Measurements from ENCODE around the gene ZMIZ2. TPM values are rescaled to one million over a fixed set of nuclear protein-coding genes. Genes with fewer than 3 reads are reported as not detected.

ZMIZ2 gene
- total and polyA plus RNA-seq, 9 of the 15 experiments (the other 6 are each of a cell fraction or from before 2014, with no cell fraction given): 0.13 to 40.3 (median 4.9) TPM

DNA sequence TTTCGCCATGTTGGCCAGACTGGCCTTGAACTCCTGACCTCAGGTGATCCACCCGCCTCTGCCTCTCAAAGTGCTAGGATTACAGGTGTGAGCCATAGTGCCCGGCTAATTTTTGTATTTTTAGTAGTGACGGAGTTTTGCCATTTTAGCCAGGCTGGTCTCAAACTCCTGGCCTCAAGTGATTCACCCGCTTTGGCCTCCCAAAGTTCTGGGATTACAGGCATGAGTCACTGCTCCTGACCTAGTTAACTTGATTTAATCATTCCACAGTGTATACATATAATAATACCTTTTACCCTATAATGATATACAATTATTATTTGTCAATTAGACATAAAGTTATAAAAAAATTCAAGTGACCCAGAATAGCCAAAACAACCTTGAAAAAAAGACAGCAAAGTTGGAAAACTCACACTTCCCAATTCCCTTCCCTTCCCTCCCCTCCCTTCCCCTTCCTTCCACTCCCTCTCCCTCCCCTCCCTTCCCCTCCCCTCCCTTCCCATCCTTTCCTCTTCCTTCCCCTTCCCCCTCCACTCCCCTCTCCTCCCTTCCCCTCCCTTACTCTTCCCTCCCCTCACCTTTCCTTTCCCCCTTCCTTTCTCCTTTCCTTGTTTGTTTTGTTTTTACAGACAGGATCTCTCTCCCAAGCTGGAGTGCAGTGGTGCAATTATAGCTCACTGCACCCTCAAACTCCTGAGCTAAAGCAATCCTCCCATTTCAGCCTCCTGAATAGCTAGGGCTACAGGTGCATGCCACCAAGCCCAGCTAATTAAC, 14.8 kb upstream of the ZMIZ2 start (continued):
- TF ChIP-seq PCBP1 (IDR thresholded peaks at IDR 0.05; ENCODE audit: low read depth, low read length, poor library complexity, severe bottlenecking) (peak; percentile 36), PTRF (tag; IDR thresholded peaks at IDR 0.05) (no peak), ILK (tag; IDR thresholded peaks at IDR 0.05; ENCODE audit: borderline replicate concordance, low read depth) (no peak), TAF9B (IDR thresholded peaks at IDR 0.05; ENCODE audit: partially characterized antibody) (no peak), SMARCE1 (IDR thresholded peaks at IDR 0.05) (peak; percentile 14; the same call in 1 of the 2 replicates), MCM7 (IDR thresholded peaks at IDR 0.05) (no peak), ZNF133 (CRISPR knock-in tag; IDR thresholded peaks at IDR 0.05) (no peak), FOSL1 (tag; conservative IDR thresholded peaks at IDR 0.05) (peak; percentile 89), PCBP2 (IDR thresholded peaks at IDR 0.05; ENCODE audit: low read depth, low read length, poor library complexity, severe bottlenecking) (peak; percentile 25), ZNF12 (CRISPR knock-in tag; IDR thresholded peaks at IDR 0.05) (no peak), CEBPB (tag; IDR thresholded peaks at IDR 0.05) (no peak), EZH2 (IDR thresholded peaks at IDR 0.05; ENCODE audit: borderline replicate concordance, low read depth, low read length) (no peak), TRIM24 (IDR thresholded peaks at IDR 0.05) (no peak), HDAC1 (IDR thresholded peaks at IDR 0.05) (no peak), TEAD1 (CRISPR knock-in tag; IDR thresholded peaks at IDR 0.05) (no peak), SNIP1 (IDR thresholded peaks at IDR 0.05; ENCODE audit: low read depth) (no peak), HDAC8 (tag; IDR thresholded peaks at IDR 0.05) (no peak), HLTF (IDR thresholded peaks at IDR 0.05) (no peak), BDP1 (IDR thresholded peaks at IDR 0.05; ENCODE audit: insufficient read depth, insufficient read length) (no peak), NCOA2 (IDR thresholded peaks at IDR 0.05; ENCODE audit: partially characterized antibody in 2 of 2) (no peak)
- TF ChIP-seq, protein P1, sequence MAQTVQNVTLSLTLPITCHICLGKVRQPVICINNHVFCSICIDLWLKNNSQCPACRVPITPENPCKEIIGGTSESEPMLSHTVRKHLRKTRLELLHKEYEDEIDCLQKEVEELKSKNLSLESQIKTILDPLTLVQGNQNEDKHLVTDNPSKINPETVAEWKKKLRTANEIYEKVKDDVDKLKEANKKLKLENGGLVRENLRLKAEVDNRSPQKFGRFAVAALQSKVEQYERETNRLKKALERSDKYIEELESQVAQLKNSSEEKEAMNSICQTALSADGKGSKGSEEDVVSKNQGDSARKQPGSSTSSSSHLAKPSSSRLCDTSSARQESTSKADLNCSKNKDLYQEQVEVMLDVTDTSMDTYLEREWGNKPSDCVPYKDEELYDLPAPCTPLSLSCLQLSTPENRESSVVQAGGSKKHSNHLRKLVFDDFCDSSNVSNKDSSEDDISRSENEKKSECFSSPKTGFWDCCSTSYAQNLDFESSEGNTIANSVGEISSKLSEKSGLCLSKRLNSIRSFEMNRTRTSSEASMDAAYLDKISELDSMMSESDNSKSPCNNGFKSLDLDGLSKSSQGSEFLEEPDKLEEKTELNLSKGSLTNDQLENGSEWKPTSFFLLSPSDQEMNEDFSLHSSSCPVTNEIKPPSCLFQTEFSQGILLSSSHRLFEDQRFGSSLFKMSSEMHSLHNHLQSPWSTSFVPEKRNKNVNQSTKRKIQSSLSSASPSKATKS (CRISPR knock-in tag; IDR thresholded peaks at IDR 0.05): no peak
- TF ChIP-seq, protein P2, sequence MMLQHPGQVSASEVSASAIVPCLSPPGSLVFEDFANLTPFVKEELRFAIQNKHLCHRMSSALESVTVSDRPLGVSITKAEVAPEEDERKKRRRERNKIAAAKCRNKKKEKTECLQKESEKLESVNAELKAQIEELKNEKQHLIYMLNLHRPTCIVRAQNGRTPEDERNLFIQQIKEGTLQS (IDR thresholded peaks at IDR 0.05): peak; percentile 66
- TF ChIP-seq, protein P2 (CRISPR knock-in tag; conservative IDR thresholded peaks at IDR 0.05): no peak
- TF ChIP-seq, protein P3, sequence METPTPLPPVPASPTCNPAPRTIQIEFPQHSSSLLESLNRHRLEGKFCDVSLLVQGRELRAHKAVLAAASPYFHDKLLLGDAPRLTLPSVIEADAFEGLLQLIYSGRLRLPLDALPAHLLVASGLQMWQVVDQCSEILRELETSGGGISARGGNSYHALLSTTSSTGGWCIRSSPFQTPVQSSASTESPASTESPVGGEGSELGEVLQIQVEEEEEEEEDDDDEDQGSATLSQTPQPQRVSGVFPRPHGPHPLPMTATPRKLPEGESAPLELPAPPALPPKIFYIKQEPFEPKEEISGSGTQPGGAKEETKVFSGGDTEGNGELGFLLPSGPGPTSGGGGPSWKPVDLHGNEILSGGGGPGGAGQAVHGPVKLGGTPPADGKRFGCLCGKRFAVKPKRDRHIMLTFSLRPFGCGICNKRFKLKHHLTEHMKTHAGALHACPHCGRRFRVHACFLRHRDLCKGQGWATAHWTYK (CRISPR knock-in tag; IDR thresholded peaks at IDR 0.05): no peak
- TF ChIP-seq, protein P4, sequence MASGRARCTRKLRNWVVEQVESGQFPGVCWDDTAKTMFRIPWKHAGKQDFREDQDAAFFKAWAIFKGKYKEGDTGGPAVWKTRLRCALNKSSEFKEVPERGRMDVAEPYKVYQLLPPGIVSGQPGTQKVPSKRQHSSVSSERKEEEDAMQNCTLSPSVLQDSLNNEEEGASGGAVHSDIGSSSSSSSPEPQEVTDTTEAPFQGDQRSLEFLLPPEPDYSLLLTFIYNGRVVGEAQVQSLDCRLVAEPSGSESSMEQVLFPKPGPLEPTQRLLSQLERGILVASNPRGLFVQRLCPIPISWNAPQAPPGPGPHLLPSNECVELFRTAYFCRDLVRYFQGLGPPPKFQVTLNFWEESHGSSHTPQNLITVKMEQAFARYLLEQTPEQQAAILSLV (tag; IDR thresholded peaks at IDR 0.05): no peak
